GM19035 (cell line): ENCODE measurements around the gene LMO3.

Experiments
- ATAC-seq: cut with Tn5 transposase; IDR thresholded peaks from one replicate; pipeline ENCODE4 v1.9.1; 2021; ENCODE audit not compliant: unreplicated experiment

Gene LMO3

GRCh38 chr12:16606117-16606200 lies at the start of gene LMO3:
TSS of gene LMO3 (minus strand) at chr12:16606162. CDS start at chr12:16600860, 5,302 bp downstream.
- ATAC-seq = no peak

- peak; percentile 86 for ATAC-seq
These were observed 30.6 kb upstream of the LMO3 start for GRCh38 chr12:16636435-16637055.

- no peak for ATAC-seq
These were observed 28.8 kb upstream of the LMO3 start for GRCh38 chr12:16634786-16635185.

- no peak for ATAC-seq
These were observed 21.0 kb upstream of the LMO3 start for GRCh38 chr12:16626991-16627390.

GRCh38 chr12:16622338-16622737 lies 16.4 kb upstream of the LMO3 start:
- ATAC-seq = no peak

GRCh38 chr12:16619537-16619936 lies 13.6 kb upstream of the LMO3 start:
- ATAC-seq = no peak

GRCh38 chr12:16618256-16618655 lies 12.3 kb upstream of the LMO3 start:
- ATAC-seq = no peak

GRCh38 chr12:16613199-16613598 lies 7.2 kb upstream of the LMO3 start:
- no peak for ATAC-seq

GRCh38 chr12:16612647-16613046 lies 6.7 kb upstream of the LMO3 start:
- ATAC-seq = no peak

- peak; percentile 50 for ATAC-seq
These were observed 5.2 kb upstream of the LMO3 start for GRCh38 chr12:16611146-16611545.

- no peak for ATAC-seq
These were observed 4.8 kb upstream of the LMO3 start for GRCh38 chr12:16610743-16611142.

- ATAC-seq = no peak
These were observed 4.1 kb upstream of the LMO3 start for GRCh38 chr12:16610001-16610585.

- no peak for ATAC-seq
These were observed 3.1 kb upstream of the LMO3 start for GRCh38 chr12:16608946-16609539.

GRCh38 chr12:16607906-16608775 lies 2.2 kb upstream of the LMO3 start:
- ATAC-seq = no peak

- ATAC-seq = no peak
These were observed 1.0 kb upstream of the LMO3 start for GRCh38 chr12:16606991-16607390.

- peak; percentile 40 for ATAC-seq
These were observed 363 bp upstream of the LMO3 start for GRCh38 chr12:16606201-16606849.

- ATAC-seq = no peak
These were observed 283 bp downstream of the LMO3 start for GRCh38 chr12:16605642-16606116.

- ATAC-seq = no peak
These were observed 1.2 kb downstream of the LMO3 start for GRCh38 chr12:16604596-16605252.

GRCh38 chr12:16603916-16604575 lies 1.9 kb downstream of the LMO3 start:
- ATAC-seq = no peak

GRCh38 chr12:16603260-16603915 lies 2.6 kb downstream of the LMO3 start:
- no peak for ATAC-seq
